Spleen (tissue), 7 donors: Measurements from ENCODE around the gene MFNG.

Experiments used
- POLR2A ChIP-seq, 3 donors: fragments of 450-650 bp; IDR thresholded peaks; one replicate each; pipeline ENCODE4 v1.5.1; 2017; ENCODE audit warnings: antibody characterized with exemption in 3 of 3, mild to moderate bottlenecking in 1 of 3
- TF ChIP-seq, protein P1 (sequence below), 11 experiments: fragments of 200-600 bp in 7 of 11; fragments of 450-650 bp in 4 of 11; sonication (generic) in 4 of 11; IDR thresholded peaks in 8 of 11; conservative IDR thresholded peaks in 3 of 11; 1 replicate in 7 of 11; 2 replicates in 4 of 11; pipeline versions ENCODE4 v1.4.0 to v1.8.0; 2016 to 2021; ENCODE audit warnings: antibody characterized with exemption in 11 of 11, inconsistent platforms in 4 of 11, mild to moderate bottlenecking in 1 of 11
- donor health status: DM: no; HTN: no; CAD: no; lungs with moderate emphysema.
- donor health status: DM: no; HTN: no; CAD: no.
- donor health status: DM: no; HTN: no; CAD: no.

DNA sequence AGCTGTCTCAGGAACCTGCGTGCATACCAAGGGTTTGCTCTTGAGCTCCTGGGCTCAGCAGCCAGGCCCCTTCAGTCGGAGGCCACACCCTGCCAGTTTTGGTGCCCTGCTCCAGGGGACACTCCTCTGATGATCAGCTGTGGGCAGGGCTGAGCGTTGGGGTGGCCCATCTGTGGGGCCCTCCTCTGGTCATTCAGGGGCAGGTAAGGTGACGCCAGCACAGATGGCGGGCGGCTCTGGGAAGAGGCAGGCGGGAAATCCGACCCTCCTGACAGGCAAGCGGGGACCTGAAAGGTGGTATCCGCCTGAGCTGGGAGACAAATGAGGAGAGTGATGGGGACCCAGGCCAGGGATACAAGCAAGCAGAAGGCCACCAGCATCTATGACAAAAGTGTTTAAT, 3.8 kb upstream of the MFNG start:
- TF ChIP-seq, protein P1, sequence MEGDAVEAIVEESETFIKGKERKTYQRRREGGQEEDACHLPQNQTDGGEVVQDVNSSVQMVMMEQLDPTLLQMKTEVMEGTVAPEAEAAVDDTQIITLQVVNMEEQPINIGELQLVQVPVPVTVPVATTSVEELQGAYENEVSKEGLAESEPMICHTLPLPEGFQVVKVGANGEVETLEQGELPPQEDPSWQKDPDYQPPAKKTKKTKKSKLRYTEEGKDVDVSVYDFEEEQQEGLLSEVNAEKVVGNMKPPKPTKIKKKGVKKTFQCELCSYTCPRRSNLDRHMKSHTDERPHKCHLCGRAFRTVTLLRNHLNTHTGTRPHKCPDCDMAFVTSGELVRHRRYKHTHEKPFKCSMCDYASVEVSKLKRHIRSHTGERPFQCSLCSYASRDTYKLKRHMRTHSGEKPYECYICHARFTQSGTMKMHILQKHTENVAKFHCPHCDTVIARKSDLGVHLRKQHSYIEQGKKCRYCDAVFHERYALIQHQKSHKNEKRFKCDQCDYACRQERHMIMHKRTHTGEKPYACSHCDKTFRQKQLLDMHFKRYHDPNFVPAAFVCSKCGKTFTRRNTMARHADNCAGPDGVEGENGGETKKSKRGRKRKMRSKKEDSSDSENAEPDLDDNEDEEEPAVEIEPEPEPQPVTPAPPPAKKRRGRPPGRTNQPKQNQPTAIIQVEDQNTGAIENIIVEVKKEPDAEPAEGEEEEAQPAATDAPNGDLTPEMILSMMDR (IDR thresholded peaks at IDR 0.05 in 8 of 11, conservative IDR thresholded peaks at IDR 0.05 in 3 of 11): no peak
- no peak for TF ChIP-seq POLR2A (IDR thresholded peaks at IDR 0.05)
